ENCODE results near the gene GRHL1.
"Not testable (repeated sequence)": the region's sequence is repeated elsewhere in the genome, so short reads cannot be mapped to it uniquely, and the experiment has no call there.

The GRHL1 gene

DNA sequence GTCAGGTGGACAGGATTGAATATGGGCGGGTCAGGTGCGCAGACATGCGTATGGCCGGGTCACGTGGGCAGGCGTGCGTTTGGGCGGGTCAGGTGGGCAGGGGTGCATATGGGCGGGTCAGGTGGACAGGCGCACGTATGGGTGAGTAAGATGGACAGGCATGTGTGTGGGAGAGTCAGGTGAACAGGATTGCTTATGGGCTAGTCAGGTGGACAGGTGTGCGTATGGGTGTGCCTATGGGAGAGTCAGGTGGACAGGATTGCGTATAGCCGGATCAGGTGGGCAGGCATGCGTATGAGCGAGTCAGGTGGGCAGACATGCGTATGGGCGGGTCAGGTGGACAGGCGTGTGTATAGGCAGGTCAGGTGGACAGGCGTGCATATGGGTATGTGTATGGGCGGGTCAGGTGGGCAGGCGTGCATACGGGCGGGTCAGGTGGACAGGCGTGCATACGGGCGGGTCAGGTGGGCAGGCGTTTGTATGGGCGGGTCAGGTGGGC lies 61.5 kb downstream of the GRHL1 start:
- in situ Hi-C loops (cut with HindIII; ENCODE audit: low pct_ligation_motif_present, low sequenced_read_pairs), result no loop called here
- DNase-seq, result no peak
- Histone ChIP-seq H3K27me3 (replicated peaks) (no peaks in the 10 kb centered on the region), H3K27ac (no peak overlapping the region), H3K4me3 (ENCODE audit: low read depth, low read length) (no peak overlapping the region), H3K36me3 (replicated peaks) (no peaks in the 10 kb centered on the region)
- TF ChIP-seq, protein P1, sequence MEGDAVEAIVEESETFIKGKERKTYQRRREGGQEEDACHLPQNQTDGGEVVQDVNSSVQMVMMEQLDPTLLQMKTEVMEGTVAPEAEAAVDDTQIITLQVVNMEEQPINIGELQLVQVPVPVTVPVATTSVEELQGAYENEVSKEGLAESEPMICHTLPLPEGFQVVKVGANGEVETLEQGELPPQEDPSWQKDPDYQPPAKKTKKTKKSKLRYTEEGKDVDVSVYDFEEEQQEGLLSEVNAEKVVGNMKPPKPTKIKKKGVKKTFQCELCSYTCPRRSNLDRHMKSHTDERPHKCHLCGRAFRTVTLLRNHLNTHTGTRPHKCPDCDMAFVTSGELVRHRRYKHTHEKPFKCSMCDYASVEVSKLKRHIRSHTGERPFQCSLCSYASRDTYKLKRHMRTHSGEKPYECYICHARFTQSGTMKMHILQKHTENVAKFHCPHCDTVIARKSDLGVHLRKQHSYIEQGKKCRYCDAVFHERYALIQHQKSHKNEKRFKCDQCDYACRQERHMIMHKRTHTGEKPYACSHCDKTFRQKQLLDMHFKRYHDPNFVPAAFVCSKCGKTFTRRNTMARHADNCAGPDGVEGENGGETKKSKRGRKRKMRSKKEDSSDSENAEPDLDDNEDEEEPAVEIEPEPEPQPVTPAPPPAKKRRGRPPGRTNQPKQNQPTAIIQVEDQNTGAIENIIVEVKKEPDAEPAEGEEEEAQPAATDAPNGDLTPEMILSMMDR (IDR thresholded peaks at IDR 0.05; ENCODE audit: low read depth, low read length, missing control alignments), result no peak

DNA sequence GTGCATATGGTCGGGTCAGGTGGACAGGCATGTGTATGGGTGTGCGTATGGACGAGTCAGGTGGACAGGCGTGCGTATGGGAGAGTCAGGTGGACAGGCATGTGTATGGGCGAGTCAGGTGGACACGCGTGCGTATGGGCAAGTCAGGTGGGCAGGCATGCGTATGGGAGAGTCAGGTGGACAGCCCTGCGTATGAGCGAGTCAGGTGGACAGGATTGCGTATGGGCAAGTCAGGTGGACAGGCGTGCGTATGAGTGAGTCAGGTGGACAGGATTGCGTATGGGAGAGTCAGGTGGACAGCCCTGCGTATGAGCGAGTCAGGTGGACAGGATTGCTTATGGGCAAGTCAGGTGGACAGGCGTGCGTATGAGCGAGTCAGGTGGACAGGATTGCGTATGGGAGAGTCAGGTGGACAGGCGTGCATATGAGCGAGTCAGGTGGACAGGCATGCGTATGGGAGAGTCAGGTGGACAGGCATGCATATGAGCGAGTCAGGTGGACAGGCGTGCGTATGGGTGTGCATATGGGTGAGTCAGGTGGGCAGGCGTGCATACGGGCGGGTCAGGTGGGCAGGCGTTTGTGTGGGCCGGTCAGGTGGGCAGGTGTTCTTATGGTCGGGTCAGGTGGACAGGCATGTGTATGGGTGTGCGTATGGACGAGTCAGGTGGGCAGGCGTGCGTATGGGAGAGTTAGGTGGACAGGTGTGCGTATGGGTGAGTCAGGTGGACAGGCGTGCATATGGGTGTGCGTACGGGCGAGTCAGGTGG lies 62.3 kb downstream of the GRHL1 start:
- in situ Hi-C loops (cut with HindIII; ENCODE audit: low pct_ligation_motif_present, low sequenced_read_pairs); H3K27me3 ChIP-seq (replicated peaks); H3K27ac ChIP-seq; DNase-seq; H3K36me3 ChIP-seq (replicated peaks); H3K4me3 ChIP-seq (ENCODE audit: low read depth, low read length): not testable (repeated sequence)

DNA sequence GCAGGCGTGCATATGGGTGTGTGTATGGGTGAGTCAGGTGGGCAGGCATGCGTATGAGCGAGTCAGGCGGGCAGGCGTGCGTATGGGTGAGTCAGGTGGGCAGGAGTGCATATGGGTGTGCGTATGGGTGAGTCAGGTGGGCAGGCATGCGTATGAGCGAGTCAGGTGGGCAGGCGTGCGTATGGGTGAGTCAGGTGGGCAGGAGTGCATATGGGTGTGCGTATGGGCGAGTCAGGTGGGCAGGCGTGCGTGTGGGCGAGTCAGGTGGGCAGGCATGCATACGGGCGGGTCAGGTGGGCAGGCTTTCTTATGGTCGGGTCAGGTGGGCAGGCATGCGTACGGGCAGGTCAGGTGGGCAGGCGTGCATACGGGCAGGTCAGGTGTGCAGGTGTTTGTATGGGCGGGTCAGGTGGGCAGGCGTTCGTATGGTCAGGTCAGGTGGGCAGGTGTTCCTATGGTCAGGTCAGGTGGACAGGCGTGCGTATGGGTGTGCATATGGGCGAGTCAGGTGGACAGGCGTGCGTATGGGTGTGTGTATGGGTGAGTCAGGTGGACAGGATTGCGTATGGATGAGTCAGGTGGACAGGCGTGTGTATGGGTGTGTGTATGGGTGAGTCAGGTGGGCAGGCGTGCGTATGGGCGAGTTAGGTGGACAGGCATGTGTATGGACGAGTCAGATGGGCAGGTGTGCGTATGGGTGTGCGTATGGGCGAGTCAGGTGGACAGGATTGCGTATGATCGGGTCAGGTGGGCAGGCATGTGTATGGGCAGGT lies 63.1 kb downstream of the GRHL1 start:
- no peaks in the 10 kb centered on the region for H3K36me3 ChIP-seq (replicated peaks)
- H3K27me3 ChIP-seq (replicated peaks), result no peaks in the 10 kb centered on the region
- H3K27ac ChIP-seq, result no peak overlapping the region

DNA sequence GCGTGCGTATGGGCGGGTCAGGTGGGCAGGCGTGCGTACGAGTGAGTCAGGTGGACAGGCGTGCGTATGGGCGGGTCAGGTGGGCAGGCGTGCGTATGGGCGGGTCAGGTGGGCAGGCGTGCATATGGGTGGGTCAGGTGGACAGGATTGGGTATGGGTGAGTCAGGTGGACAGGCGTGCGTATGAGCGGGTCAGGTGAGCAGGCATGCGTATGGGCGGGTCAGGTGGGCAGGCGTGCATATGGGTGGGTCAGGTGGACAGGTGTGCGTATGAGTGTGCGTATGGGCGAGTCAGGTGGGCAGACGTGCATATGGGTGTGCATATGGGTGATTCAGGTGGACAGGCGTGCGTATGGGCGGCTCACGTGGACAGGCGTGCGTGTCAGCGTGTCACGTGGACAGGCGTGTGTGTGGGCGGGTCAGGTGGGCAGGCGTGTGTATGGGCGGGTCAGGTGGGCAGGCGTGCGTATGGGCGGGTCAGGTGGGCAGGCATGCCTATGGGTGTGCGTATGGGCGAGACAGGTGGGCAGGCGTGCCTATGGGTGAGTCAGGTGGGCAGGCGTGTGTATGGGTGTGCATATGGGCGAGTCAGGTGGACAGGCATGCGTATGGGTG lies 64.0 kb downstream of the GRHL1 start:
- H3K27me3 ChIP-seq (replicated peaks); H3K27ac ChIP-seq; H3K36me3 ChIP-seq (replicated peaks); in situ Hi-C loops (cut with HindIII; ENCODE audit: low pct_ligation_motif_present, low sequenced_read_pairs); DNase-seq; H3K4me3 ChIP-seq (ENCODE audit: low read depth, low read length): not testable (repeated sequence)

More for the DNA sequence above, 63.1 kb downstream of the GRHL1 start:
- DNase-seq, result no peak
- TF ChIP-seq, protein P1 (IDR thresholded peaks at IDR 0.05; ENCODE audit: low read depth, low read length, missing control alignments), result no peak
- no peak overlapping the region for H3K4me3 ChIP-seq (ENCODE audit: low read depth, low read length)
- in situ Hi-C loops (cut with HindIII; ENCODE audit: low pct_ligation_motif_present, low sequenced_read_pairs), result no loop called here

DNA sequence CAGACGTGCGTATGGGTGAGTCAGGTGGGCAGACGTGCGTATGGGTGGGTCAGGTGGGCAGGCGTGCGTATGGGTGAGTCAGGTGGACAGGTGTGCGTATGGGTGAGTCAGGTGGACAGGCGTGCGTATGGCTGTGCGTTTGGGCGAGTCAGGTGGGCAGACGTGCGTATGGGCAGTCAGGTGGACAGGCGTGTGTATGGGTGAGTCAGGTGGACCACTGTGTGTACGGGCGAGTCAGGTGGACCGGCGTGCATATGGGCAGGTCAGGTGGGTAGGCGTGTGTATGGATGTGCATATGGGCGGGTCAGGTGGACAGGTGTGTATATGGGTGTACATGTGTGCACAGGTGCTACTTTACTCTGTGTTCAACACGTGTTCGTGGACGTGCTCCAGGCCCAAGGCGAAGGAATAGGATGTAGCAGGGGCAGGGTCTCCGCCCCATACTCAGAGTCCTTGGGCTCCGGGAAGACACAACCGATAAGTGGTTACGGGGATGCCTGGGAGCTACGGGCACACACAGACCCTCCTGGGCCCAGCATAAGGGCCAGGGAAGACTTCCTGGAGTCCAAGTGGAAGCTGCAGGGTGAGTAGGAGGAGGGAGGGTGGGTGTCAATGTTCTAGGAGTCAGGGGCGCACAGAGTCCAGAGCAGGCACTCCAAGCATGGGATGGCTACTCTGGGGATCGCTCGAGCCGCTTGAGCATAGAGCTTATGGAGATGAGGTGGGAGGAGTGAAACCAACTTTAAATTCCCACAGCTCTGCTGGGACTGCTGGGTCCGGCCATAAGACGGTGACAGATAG lies 64.7 kb downstream of the GRHL1 start:
- Histone ChIP-seq H3K27me3 (replicated peaks) (no peaks in the 10 kb centered on the region), H3K27ac (no peak overlapping the region), H3K36me3 (replicated peaks) (no peaks in the 10 kb centered on the region), H3K4me3 (ENCODE audit: low read depth, low read length) (no peak overlapping the region)
- in situ Hi-C loops (cut with HindIII; ENCODE audit: low pct_ligation_motif_present, low sequenced_read_pairs), result no loop called here
- DNase-seq, result no peak
- TF ChIP-seq, protein P1 (IDR thresholded peaks at IDR 0.05; ENCODE audit: low read depth, low read length, missing control alignments), result no peak

DNA sequence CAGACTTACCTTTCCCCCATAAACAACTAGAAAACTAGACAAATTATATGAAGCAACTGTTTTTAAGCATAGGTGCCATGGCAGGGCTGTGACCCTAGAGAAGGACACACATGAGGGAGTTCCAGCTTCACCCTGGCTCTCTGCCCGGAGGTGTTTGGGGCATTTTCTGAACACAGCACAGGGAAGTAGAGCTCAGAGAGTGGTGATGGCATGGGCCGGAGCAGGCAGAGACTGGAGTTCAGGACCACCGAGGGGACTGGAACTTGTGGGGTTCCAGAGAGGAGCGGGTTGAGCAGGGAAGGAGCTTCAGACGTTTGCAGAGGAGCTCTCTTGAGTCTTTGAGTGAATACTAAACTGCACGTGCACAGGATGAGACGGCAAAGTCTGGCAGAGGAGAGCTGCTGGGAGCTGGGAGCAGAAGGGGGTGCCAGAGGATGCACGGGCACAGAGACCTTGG lies 65.3 kb downstream of the GRHL1 start:
- H3K4me3 ChIP-seq (ENCODE audit: low read depth, low read length), result no peak overlapping the region
- H3K27ac ChIP-seq, result no peak overlapping the region
- in situ Hi-C loops (cut with HindIII; ENCODE audit: low pct_ligation_motif_present, low sequenced_read_pairs), result no loop called here
- no peaks in the 10 kb centered on the region for H3K27me3 ChIP-seq (replicated peaks)
- TF ChIP-seq, protein P1 (IDR thresholded peaks at IDR 0.05; ENCODE audit: low read depth, low read length, missing control alignments), result no peak
- no peak for DNase-seq
- H3K36me3 ChIP-seq (replicated peaks), result no peaks in the 10 kb centered on the region

All from brain microvascular endothelial cell (primary cell).